ENCODE measurements around the gene KLF11.
"Not testable (repeated sequence)": the region's sequence is repeated elsewhere in the genome, so short reads cannot be mapped to it uniquely, and the experiment has no call there.

KLF11 gene

DNA sequence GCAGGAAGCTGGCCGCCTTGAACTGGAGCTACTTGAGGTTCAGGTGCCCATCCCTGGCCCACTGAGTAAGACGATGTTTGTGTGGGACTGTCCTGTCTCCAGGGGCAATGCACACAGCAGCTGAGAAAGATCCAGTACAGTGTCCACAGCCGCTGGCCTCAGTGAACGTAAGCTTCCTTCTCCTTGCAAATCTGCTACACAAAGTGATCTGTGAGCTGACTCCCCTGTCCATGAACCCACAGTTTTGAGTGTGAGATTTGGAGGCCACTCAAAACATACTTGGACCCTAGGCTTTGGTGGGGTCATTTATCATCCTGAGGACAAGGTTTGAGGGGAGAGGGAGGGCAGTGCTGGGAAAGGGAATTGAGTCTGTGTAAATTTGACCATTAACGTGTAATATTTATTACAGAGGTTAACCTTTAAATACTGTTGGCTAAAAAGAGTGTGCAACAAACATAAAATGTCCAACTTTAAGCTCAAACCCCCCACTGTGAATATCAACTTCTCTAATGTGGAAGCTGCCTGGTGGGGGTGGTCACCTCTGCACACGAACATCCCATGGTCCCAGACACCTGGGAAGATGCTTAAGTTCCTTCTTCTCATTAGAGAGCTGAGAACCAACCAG, 41.8 kb downstream of the KLF11 start:
- DNase-seq (ENCODE audit: low read depth), result no peak

DNA sequence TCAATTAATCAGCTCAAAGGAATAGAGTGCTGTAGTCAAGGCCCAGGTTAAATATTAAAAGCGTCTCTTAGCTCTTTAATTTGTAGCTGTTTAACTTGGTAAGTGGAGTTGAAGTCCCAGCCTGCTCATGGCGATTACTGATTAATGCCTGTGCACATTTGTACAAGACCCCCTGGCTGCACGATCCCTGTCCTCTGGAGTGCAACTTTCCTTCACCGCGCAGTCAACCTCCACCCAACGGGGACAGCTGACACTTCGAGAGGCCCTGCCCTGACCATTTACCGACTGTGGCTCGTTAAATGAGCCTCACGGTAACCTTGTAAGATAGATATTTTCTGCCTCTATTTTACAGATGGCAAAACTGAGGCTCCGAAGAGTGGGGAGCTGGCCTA, 42.3 kb downstream of the KLF11 start:
- DNase-seq (ENCODE audit: low read depth), result no peak

DNA sequence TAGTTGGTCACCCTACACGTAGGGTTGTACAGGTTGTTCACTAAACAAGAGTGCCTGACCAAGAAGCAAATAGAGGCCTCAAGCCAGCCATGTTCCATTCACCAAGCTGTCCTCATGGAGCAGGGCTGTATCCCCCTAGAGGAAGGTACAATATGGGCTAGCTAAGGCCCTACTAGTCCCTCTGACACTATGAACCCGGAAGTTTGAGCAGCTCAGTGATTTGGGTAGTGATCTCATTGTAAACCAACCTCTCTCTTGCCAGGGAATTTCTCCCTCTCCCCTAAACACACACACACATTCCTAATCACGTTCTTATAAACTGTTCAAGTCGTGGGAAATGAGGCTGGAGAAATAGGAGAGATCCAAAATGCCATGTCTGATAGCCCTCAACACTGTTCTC, 43.6 kb downstream of the KLF11 start:
- DNase-seq (ENCODE audit: low read depth), result no peak

DNA sequence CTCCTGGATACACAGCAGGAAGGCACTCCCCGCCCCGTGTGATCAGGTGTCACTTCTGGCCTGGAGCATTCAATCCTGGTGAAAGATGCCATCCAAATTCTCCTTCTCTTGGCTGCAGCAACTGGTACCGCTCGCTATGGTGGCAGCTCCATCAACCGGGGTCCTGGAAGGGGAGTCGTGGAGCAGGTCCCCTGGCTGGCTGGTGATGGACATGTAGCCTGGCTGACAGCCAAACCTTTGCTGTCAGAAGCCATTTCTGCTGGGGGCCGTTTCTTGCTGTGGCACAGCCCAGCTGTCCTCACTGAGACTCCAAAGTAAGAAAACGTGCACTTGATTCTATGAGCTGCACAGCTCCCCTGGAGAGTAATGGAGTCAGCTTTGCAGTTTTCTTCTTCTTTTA, 44.0 kb downstream of the KLF11 start:
- no peak for DNase-seq (ENCODE audit: low read depth)

DNA sequence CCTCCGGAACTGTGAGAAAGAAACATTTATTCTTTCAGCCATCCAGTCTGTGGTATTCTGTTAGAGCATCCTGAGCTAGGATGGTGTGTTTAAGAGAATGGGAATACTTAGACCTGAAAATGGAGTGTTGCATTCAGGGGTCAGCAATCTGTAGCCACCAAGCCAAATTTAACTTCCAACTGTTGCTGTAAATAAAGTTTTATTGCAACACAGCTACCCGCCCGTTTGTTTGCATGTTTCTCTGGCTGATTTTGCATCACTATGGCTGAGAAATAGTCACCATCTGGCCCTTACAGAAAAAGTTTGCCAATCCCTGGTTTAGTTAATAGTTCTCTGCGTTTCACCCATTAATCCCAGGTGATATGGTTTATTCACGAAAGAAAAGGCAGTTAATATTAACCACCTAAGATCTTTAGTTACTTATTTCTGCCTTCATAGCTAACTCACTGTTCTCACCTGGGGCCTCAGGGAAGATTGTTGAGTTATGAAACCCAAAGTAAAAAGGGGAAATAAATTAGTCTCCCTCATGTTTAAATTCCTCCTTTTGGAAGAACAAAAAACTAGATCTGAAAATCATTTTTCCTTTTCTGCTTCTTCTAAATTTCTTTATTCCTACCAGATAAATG, 46.3 kb downstream of the KLF11 start:
- no peak for DNase-seq (ENCODE audit: low read depth)

DNA sequence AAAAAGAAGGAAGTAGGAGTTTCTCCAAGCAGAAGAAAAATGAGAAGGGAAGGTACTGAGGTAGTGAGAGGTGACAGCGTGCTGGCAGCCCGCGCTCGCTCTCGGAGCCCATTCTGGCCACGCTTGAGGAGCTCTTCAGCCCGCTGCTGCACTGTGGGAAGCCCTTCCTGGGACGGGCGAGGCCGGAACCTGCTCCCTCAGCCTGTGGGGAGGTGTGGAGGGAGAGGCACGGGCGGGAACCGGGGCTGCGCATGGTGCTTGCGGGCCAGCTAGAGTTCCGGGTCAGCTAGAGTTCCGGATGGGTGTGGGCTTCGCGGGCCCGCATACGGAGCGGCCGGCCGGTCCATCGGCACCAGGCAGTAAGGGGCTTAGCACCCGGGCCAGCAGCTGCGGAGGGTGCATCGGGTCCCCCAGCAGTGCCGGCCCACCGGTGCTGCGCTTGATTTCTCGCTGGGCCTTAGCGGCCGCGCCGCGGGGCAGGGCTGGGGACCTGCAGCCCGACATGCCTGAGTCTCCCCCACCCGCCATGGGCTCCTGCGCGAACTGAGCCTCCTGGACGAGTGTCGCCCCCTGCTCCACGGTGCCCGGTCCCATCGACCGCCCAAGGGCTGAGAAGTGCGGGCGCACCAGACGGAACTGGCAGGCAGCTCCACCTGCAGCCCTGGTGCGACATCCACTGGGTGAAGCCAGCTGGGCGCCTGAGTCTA, 48.0 kb downstream of the KLF11 start:
- DNase-seq (ENCODE audit: low read depth), result no peak

DNA sequence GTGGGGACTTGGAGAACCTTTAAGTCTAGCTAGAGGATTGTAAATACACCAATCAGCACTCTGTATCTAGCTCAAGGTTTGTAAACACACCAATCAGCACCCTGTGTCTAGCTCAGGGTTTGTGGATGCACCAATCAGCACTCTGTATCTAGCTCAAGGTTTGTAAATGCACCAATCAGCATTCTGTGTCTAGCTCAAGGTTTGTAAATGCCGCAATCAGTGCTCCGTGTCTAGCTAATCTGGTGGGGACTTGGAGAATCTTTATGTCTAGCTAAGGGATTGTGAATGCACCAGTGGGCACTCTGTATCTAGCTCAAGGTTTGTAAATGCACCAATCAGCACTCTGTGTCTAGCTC, 48.5 kb downstream of the KLF11 start:
- DNase-seq (ENCODE audit: low read depth), result not testable (repeated sequence)

DNA sequence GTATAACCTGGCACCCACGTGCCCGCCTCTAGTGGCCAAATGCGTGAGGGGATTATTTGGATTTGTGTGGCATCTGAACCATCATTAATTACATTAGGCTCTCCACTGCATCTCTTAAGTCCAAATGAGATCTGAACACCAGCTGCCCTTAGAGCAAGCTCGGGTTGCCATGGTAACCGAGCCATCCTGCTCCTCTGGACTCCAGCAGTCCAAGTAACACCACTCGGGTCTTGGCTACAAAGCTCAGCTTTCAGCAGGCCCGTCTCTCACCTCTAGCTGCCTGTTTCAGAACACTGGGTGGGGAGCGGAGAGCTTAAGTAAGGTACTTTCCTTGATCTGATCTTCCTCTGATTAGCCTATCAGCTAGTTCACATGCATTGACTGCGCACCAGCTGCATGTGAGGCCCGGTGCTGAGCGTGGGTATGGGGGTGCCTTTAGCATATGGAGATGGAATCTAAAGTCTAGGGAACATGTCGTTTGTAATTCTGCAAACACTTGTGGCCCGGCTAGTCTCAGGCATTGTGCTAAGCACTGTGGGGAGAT, 51.0 kb downstream of the KLF11 start:
- DNase-seq (ENCODE audit: low read depth), result no peak

DNA sequence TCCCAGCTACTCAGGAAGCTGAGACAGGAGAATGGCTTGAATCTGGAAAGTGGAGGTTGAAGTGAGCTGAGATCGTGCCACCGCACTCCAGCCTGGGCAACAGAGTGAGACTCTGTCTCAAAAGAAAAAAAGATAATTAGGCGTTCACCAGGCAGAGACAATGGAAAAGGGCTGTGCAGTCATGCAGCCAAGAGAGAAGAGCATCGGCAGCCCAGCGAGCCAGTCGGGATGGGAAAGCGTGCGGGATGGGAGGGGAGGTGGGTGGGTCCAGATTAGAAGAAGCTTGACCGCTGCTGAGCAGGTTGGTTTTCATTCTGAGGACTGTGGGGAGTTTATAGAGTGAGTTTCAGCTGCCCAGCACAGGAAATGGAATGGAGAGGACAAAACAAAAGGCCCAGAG, 51.8 kb downstream of the KLF11 start:
- no peak for DNase-seq (ENCODE audit: low read depth)

DNA sequence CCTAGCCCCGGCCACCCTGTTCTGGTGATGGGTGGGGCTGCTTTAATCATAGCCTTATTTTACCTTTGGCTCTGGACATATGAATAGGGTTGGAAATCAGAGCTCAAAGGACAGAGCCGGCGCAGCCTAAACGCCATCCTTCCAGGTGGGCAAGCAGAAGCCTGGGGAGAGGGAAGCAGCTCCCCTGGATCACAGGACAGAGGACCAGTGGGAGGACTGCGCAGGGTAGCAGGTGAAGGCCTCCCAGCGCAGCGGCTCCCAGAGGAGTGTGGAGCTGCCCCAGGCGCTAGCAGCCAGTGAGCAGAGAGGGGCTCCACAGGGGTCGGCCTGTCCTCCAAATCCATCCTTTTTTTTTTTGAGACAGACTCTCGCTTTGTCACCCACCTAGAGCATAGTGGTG, 53.3 kb downstream of the KLF11 start:
- DNase-seq (ENCODE audit: low read depth), result no peak

DNA sequence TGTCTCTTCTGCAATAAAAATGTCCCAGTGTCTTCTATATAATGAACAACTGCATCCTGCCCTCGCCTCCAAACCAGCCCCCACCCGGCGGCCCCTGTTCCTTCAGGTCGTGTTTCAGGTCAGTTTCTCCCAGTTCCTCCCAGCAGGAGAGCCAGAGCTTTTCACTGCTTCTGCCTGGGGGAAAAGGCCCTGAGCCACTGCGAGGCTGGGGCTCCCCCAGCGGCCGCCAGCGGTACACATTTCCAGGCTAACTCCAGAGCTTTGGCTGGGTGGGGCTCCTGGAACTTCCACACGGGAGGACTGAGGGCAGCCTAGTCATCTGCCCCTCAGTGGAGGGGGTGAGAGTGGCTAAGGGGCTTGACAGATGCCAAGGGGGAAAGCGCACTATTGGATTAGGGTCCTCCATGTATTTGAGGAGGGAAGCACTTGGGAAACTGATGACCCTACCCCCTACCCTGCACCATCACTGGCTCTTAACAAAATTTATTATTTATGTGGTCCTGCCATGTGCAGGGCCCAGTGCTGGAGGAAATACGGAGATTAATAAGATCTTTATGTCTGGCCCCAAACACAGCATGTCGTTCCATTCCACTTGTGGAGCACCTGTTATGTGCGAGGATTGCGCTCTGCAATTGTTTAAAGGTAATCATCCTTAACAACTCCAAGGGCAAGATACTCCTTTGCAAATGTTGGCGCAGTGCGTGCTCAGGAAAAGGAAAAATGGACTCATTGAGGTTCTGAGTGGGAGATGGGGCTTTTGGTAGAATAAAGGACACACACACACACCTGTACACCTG, 54.2 kb downstream of the KLF11 start:
- DNase-seq (ENCODE audit: low read depth), result no peak

DNA sequence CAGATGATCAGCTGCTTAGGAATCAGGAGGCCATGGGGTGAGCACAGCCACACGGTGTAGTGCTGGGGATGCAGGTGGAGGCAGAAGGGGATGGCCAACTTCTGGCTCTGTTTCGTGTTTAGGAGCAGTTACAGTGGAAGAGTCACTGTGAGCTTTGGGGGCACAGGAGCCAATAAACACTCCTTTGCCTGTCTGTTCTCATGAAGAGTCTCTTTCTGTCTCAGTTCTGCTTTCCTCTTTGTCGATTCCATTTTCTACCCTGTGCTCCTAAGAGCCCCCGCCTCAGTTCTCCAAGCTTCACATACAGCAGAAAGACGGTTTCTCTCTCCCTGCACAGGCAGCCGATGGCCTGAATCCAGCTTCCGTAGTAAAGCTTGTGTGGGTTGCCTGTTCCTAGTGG, 58.1 kb downstream of the KLF11 start:
- DNase-seq (ENCODE audit: low read depth), result no peak

DNA sequence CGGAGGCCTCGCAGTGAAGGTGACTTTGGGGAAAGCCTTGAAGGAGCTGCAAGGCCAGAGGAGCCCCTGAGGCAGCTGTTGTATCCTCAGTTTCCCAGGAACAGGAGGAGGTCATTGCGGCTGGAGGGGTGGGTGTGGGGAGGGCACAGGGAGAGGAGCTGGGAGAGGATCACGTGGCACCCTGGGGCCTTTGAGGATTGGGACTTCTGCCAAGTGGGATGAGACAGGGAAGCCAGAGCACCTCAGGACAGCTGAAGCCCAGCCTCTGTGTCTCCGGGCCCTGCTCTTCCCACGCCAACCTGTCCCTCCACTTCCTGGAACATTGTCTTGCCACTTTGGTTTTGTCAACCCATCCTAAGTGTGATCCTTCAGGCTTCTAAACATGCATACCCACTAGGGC, 59.8 kb downstream of the KLF11 start:
- DNase-seq (ENCODE audit: low read depth), result no peak
